Muscle of arm (tissue), 12 donors: ENCODE measurements around the gene ZNF557. TPM values are rescaled to one million over a fixed set of nuclear protein-coding genes. Genes with fewer than 3 reads are reported as not detected.

ENCODE experiments used
- DNase-seq: peaks from one replicate; pipeline ENCODE4 v3.0.0-alpha.2; 2013
- polyA plus RNA-seq, 12 donors: library from polyadenylated mRNA; unstranded; fragments of 120-200 nt; gene quantifications; one replicate each; pipeline ENCODE4 v1.2.1, GENCODE V29; 2013; ENCODE audit not compliant: insufficient read length in 12 of 12

Gene ZNF557
- polyA plus RNA-seq, 12 donors = 4.3 to 6.9 (median 5.6) TPM; not detected in 1

- no peak for DNase-seq
Measured at GRCh38 chr19:7124782-7125181, 55.3 kb downstream of the ZNF557 start.

DNA sequence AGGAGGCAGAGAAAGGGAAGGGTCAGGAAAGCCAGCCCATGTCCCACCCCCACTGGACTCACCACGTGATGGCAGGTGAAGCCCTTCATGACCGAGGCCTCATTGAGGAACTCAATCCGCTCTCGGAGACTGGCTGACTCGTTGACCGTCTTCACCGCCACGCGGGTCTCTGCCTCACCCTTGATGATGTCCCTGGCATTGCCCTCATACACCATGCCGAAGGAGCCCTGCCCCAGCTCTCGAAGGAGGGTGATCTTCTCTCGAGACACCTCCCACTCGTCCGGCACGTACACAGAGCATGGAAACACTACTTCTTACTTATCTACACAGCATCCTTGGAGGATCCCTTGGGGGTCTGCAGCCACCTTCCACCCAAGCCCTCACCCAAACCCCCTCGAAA lies 55.7 kb downstream of the ZNF557 start:
- no peak for DNase-seq

- no peak for DNase-seq
Measured at GRCh38 chr19:7126132-7126531, 56.6 kb downstream of the ZNF557 start.

DNA sequence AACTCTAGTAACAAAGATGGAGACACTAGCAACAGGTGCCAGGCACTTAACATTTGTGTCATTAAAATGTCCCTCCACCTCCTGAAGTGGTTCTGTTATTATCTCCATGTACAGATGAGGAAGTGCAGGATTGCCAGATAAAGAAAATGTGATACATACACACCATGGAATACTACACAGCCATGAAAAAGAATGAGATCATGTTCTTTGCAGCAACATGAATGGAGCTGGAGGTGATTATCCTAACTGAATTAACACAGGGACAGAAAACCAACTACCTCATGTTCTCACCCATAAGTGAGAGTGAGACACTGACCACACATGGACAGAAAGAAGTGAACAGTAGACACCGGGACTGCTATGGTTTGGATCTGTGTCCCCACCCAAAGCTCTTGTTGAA lies 60.5 kb downstream of the ZNF557 start:
- no peak for DNase-seq

- DNase-seq = no peak
Measured at GRCh38 chr19:7132054-7132453, 62.6 kb downstream of the ZNF557 start.

- no peak for DNase-seq
Measured at GRCh38 chr19:7137120-7137519, 67.6 kb downstream of the ZNF557 start.

Other genes starting within 250 kb of the ZNF557 start
- under 1 TPM in 10 of 12 donors, not detected in 2; 0.07 to 0.41 (median 0.11) TPM for gene ADGRE1, start 182.1 kb upstream of the ZNF557 start, polyA plus RNA-seq
- gene MBD3L2B, start 48.3 kb upstream of the ZNF557 start, polyA plus RNA-seq = not detected
- gene MBD3L5, start 39.1 kb upstream of the ZNF557 start, polyA plus RNA-seq = not detected
- gene MBD3L4, start 29.5 kb upstream of the ZNF557 start, polyA plus RNA-seq = not detected
- gene MBD3L2, start 20.4 kb upstream of the ZNF557 start, polyA plus RNA-seq = not detected
- gene MBD3L3, start 11.0 kb upstream of the ZNF557 start, polyA plus RNA-seq = not detected
- 100 to 1,000 TPM in 1 of 12 donors, 10 to 100 TPM in 11; 11.1 to 138 (median 16.9) TPM for gene INSR, start 224.7 kb downstream of the ZNF557 start, polyA plus RNA-seq